ENCODE measurements around the gene PHF2.

Gene PHF2

GRCh38 chr9:93587651-93588347 lies 11.4 kb downstream of the PHF2 start:
- no peak for DNase-seq

DNA sequence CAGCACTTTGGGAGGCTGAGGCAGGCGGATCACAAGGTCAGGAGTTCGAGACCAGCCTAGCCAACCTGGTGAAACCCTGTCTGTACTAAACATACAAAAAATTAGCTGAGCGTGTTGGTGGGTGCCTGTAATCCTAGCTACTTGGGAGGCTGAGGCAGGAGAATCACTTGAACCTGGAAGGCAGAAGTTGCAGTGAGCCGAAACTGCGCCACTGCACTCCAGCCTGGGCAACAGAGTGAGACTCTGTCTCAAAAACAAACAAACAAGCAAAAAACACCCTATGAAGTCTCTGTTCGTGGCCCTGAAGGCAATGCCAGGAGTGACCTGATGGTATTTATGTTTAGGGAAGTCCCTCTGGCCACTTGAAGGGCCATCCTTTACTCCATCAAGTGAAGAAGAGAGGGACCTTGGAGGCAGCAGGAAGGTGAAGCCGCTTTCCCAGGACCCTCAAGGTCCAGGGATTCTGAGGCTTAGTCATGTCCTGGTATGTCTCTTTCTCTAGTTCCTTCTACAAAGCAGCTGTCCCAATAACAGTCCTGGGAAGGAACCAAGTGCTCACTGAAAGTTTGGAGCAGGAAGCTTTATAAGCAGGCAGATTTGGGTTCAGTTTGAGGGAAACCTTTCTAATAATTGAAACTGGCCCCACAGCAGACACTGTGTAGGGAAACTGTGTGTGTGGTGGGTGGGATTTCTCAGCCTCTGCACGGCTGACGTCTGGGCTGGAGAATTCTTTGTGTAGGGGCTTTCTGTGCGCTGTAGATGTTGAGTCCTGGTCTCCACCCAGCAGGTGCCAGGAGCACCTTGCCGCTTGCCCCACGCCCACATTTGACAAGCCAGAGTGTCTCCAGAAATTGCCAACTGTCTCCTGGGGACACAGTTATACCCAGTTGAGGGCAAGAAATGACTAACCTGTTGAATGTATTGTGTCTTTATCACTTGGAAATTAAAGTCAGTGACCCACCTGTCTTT lies 12.5 kb downstream of the PHF2 start:
- DNase-seq, result no peak

DNA sequence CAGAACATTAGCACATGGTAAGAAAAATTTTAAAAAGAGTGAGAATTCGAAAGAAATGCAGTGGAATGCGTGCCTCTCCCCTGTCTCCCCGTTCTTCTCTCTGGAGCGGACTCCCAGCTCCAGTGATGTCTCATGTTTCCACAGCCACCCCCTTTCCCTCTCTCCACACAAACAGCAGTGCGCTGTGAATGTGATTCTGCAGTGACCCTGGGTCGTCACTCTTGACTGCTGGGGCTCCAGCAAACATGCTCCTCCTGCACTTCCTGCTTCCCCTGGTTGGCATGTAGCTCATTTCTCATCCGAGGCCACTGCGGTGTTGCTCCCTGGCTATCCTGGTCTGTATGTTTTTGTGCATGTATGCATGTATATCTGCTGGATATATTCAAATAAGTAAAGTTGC lies 13.3 kb downstream of the PHF2 start:
- no peak for DNase-seq

DNA sequence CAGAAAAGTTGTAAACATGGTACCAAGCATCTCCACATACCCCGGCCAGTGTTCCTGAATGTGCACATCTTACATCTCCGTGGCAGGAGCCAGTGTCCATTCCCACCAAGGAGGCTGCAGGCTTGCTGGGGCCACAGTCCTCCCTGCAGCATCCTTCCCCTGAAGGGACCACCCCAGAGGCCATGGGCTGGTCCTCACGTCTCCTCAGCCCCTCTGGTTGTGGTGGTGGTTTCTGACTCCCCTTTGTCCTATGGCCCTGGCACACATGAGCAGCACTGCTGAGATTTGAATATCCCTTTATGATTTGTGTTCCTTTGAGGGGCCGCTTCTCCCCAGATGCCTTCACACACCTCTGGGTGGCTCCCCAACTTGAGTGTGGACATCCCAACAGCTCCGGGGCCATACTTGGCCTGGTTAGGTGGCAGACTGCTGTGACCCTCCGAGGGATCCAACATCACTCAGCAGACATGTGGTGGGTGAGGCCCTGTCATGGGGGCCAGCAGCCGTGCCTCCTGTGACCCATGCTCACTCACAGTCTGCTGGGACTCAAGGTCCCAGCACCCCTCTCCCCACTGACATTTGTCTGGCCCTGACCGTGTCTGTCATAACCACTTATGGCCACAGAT lies 14.3 kb downstream of the PHF2 start:
- DNase-seq, result no peak

DNA sequence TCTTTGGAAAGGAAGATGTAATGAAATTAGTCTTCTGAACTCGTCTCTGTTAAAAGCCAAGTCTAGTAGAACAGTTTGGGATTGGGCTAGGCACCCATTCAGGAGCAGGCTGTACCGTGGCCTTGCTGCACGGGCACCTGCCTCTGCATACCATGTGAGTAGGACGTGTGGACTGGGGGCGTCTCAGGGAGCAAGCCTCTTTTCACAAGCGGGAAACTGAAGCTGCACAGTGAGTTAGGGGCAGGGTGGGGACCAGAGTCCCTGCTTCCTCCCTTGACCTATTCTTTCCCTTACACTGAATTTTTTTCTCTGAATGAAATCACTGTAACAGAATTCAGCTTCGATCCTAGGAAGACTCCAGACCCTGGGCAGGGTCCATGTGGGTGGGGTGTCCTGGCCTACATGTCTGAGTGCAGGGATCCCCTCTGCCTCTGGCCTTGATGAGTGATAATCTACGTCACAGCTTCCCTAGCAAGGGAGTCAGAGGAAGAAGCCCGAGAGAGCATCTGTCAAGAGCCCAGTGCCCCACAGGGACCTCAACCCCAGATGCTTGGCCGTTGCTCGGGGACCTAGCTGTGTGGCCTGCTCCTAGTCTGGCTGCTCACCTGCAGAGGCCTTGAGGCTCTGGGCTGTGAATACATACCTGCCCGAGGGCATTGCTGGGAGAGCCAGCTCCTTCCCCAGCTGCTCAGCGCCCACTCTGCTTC lies 15.1 kb downstream of the PHF2 start:
- DNase-seq, result no peak

- no peak for DNase-seq
These were observed 15.7 kb downstream of the PHF2 start for GRCh38 chr9:93592008-93592642.

DNA sequence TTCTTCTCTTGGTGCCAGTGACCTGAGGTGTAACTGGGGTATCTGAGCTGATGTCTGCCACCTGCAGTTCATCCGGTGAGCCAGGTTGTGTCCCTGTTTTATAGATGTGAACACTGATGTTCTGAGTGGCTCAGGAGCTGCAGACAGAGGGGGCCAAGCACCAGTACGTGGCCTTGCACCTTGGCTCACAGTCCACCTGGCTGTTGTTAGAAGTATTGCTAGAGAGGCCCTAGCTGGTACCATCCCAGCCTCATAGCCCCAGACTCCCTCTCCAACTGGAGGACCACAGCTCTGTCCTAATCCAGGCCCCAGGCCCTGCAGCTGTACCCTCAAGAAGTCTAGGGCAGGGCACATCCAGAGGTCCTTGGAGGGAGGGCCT lies 16.2 kb downstream of the PHF2 start:
- DNase-seq, result no peak

DNA sequence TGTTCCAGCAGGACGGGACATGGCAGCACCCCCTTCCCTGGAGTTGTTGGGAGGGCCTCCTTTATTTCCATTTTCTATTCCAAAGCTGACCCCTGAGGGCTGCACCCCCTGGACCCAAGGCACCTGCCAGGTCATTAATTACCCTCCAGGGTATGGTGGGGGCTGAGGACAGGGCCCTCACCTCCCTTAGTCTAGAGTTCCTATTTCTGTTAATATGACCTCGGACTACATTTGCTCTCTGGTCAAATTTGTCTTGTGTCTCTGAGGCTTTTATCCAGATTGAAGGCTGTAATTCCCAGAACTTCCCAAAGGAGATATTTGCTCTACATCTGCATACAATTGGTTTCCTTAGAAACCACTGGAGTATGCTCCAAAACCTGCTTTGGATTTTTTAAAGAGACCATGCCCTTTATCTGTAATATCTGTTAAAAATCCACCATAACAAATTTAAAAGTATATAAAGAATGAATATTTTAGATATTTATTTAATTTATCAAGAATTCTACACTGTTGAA lies 16.8 kb downstream of the PHF2 start:
- DNase-seq, result no peak

DNA sequence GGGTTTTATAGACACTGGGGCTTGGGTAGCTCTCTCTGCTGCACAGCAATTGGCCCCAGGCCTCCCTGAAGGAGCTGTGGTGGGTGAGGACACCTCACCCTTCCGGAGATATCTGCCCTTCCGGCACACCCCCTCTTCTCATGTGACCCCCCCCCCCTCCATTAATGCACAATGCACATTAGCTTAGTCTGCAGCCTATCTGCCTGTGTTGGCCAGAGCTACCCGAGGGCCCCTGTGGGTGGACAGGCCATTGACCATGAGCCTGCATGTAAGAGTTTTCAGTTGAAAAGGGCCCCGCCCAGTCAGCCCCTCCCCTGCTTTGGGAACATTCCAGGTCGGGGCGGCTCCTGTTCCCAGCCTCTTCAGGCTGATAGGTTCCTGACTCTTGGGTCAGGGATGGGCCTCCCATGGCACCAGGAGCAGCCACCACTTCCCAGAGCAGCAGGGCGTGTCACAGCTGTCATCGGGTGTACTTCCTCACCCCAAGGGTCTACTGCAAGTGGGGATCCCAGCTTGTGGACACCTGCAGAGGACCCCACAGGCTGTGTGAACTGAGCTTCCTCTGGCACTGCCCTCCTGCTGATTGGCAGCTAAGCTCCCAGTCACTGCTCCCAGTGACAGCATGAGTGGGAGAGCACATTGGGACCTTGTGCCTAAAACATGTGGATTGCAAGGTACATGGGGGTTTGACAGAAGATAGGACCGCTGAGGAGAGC lies 17.8 kb downstream of the PHF2 start:
- DNase-seq, result peak; percentile 7

DNA sequence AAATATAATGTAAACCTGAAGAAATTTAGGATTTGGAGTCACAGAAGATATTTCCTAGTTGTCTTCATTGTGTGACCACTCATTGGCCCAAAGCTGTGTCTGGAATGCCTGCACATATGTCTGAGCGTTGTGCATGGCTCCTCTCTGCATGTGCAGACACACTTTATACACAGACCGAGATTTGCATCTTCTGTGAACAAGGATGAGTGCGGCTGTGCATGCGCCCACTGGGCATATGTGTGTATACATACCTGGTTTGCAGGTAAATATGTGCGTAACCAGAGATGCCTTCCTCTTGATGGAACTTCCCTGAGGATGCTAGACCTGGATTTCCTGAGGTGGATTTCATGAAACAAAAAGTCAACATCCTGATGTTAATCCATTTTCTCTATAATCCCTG lies 19.1 kb downstream of the PHF2 start:
- no peak for DNase-seq

DNA sequence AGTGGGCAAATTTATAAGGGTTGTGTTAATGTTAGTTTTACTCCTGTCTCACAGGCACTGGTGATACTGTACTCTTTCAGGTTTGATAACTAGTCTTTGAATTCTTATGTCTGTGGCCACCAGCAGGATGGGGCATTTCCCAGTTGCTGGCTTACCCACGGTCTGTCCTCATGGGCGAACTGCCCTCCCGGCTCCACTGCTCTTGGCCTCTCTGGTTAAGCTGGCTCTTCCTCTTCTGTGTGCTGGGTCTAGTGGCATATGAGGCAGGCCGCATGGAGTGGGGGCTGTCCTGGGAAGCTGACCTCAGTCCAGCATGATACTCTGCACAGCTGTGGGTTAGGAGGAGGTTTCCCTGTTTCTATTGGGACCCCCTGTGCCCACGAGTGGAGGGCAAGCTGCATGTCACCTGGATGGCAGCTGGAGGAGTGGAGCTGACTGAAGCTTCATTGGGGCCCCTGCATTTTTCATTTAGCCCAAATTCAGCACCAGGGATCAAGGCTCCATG lies 19.5 kb downstream of the PHF2 start:
- DNase-seq, result no peak

DNA sequence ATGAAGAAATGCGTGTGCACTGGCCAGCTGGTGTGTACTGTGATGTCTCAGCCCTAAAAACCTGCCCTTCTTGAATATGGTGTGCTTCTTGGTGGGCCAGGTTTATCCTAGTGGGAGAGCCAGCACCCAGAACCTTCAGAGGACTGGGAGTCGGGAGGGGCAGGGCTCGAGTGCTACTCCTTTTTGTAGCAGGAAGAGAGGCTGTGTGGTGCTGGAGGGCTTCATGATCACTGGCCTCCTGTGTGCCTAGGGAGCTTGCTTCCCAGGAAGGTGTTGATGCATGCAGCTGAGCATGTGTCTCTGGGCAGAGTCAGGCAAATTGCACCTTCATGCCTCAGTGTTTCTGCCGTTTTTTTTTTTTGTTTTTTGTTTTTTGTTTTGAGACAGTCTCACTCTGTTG lies 20.0 kb downstream of the PHF2 start:
- no peak for DNase-seq

- DNase-seq, result no peak
These were observed 20.8 kb downstream of the PHF2 start for GRCh38 chr9:93597142-93597706.

GRCh38 chr9:93597871-93598646 lies 21.7 kb downstream of the PHF2 start:
- DNase-seq, result no peak

DNA sequence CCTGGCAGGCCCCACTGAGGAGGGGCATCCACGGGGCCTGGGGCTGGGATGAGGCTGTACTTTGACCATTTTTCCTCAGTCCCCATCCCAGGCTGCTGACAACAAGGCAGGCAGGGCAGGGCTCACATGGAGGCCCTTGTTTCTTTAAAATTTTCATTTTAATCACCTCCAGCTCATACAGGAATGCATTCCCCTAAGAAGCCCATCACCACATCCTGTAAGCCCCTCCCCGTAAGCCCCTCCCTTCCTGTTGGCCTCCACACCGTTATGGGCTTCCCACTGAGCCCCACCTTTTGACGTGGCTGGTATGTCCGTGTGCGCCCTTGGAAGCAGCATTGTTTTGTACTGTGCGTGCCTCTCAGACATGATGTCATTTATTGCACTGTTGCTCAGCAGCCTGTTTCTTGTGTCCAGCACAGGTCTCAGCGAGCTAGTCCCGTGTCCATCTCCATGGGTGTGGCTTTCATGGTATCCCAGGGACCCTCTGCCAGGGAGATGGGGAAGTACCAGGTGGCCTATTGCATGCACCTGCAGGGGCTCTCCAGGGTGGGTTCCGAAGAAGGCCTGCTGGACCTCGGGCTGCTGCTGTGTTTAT lies 22.4 kb downstream of the PHF2 start:
- DNase-seq, result no peak

GRCh38 chr9:93599571-93600403 lies 23.4 kb downstream of the PHF2 start:
- DNase-seq, result no peak

GRCh38 chr9:93600504-93600903 lies 24.1 kb downstream of the PHF2 start:
- DNase-seq, result no peak

DNA sequence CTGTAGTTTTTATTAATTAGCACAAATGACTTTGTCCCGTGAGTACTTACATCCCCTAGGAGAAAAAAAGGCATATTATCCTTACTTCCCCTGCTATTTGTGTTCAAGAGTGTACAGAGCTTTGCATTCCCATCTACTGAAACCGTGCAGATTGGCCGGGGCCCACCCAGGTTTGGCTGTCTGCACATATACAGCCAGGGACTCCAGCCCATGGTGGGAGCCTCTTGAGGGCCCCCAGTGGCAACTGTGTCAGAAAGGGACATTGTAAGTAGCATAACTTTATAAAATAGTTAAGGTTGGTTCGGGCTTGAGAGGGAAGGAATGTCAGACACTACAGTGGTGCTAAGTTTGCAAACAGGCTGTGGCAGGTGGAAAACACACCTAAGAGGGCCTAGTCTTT lies 24.7 kb downstream of the PHF2 start:
- DNase-seq, result no peak

DNA sequence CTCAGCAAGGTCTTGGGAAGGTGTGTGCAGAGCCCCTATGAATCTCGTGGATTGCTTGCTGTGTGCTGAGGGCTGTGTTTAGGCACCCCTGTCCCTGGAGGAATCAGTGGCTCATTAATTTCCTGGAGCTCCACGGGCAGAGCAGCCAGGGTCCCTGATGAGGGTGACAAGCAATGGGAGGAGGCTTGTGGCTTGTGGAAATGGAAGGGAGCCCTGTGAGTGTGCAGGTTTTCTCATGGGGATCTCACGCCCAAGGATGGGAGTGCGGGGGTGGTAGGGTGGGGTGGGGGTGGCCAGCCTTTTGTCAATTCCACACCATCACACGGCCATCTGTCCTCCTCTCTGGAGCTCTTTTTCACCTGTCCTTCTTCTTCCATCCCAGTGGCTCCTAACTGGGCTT lies 25.3 kb downstream of the PHF2 start:
- no peak for DNase-seq

Data from OCI-M1 (cell line).